Measurements from ENCODE around the gene CELA3A.
A peak's percentile ranks its signal among the peaks of the same experiment; 100 is the strongest.
"Not testable (repeated sequence)": the region's sequence is repeated elsewhere in the genome, so short reads cannot be mapped to it uniquely, and the experiment has no call there.

Gene CELA3A

GRCh38 chr1:22018583-22019559, 17.4 kb downstream of the CELA3A start:
- peak; percentile 29 to 52 for DNase-seq (ENCODE audit: low read depth in 2 of 2)

GRCh38 chr1:22021061-22021460, 19.6 kb downstream of the CELA3A start:
- DNase-seq (ENCODE audit: low read depth in 2 of 2): no peak

GRCh38 chr1:22024485-22025367, 23.3 kb downstream of the CELA3A start:
- DNase-seq (ENCODE audit: low read depth in 2 of 2): peak in 1 of 2 donors; percentile 43

GRCh38 chr1:22025368-22026155, 24.1 kb downstream of the CELA3A start:
- peak; percentile 72 to 83 for DNase-seq (ENCODE audit: low read depth in 2 of 2)

GRCh38 chr1:22026924-22027289, 25.4 kb downstream of the CELA3A start:
- DNase-seq (ENCODE audit: low read depth in 2 of 2): no peak

- no peak for DNase-seq (ENCODE audit: low read depth in 2 of 2)
Measured at GRCh38 chr1:22030057-22030456, 28.6 kb downstream of the CELA3A start.

GRCh38 chr1:22030473-22030872, 29.0 kb downstream of the CELA3A start:
- no peak for DNase-seq (ENCODE audit: low read depth in 2 of 2)

GRCh38 chr1:22031214-22031962, 29.9 kb downstream of the CELA3A start:
- DNase-seq (ENCODE audit: low read depth in 2 of 2): no peak

- not testable (repeated sequence) for DNase-seq (ENCODE audit: low read depth in 2 of 2)
Measured at GRCh38 chr1:22034834-22035233, 33.4 kb downstream of the CELA3A start.

- no peak for DNase-seq (ENCODE audit: low read depth in 2 of 2)
Measured at GRCh38 chr1:22037520-22037919, 36.1 kb downstream of the CELA3A start.

GRCh38 chr1:22038036-22038435, 36.6 kb downstream of the CELA3A start:
- DNase-seq (ENCODE audit: low read depth in 2 of 2): no peak

GRCh38 chr1:22039594-22040285, 38.3 kb downstream of the CELA3A start:
- DNase-seq (ENCODE audit: low read depth in 2 of 2): peak; percentile 58 to 73

- no peak for DNase-seq (ENCODE audit: low read depth in 2 of 2)
Measured at GRCh38 chr1:22040286-22040623, 38.8 kb downstream of the CELA3A start.

- DNase-seq (ENCODE audit: low read depth in 2 of 2): no peak
Measured at GRCh38 chr1:22041505-22041904, 40.0 kb downstream of the CELA3A start.

- DNase-seq (ENCODE audit: low read depth in 2 of 2): no peak
Measured at GRCh38 chr1:22043198-22043769, 41.8 kb downstream of the CELA3A start.

GRCh38 chr1:22044690-22045420, 43.4 kb downstream of the CELA3A start:
- no peak for DNase-seq (ENCODE audit: low read depth in 2 of 2)

- no peak for DNase-seq (ENCODE audit: low read depth in 2 of 2)
Measured at GRCh38 chr1:22045604-22046228, 44.3 kb downstream of the CELA3A start.

- no peak for DNase-seq (ENCODE audit: low read depth in 2 of 2)
Measured at GRCh38 chr1:22048351-22049192, 47.1 kb downstream of the CELA3A start.
